Body of pancreas (tissue), 4 donors: ENCODE data around the gene C1orf53.

Source experiments
- POLR2A ChIP-seq, 3 donors: fragments of 450-650 bp; IDR thresholded peaks; one replicate each; pipeline ENCODE4 v1.6.1; 2016; ENCODE audit warnings: antibody characterized with exemption in 3 of 3, mild to moderate bottlenecking in 2 of 3
- TF ChIP-seq, protein P1 (sequence below), 7 experiments: fragments of 450-650 bp in 4 of 7; fragments of 200-600 bp in 3 of 7; sonication (generic) in 3 of 7; IDR thresholded peaks; one replicate each; pipeline ENCODE4 v1.5.1; 2016 to 2019; ENCODE audit warnings: antibody characterized with exemption in 7 of 7

DNA sequence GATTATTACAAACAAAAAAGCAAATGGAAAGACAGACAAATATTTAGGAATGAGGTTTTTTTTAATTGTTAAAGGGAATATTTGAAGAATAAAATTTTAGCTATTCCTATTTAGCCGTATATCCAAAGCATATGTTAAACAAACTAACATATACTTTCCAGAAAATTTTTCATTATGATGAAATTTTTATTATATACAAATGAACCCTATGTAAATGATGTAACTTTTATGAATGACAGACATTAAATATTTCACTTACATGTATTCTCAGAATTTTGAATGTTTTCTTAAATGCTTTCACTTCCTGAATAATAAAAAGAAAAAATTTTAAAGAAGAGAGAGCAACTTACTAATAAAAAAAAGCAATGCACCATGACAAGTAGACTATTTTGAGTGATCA is 30.6 kb downstream of the C1orf53 start:
- TF ChIP-seq, protein P1, sequence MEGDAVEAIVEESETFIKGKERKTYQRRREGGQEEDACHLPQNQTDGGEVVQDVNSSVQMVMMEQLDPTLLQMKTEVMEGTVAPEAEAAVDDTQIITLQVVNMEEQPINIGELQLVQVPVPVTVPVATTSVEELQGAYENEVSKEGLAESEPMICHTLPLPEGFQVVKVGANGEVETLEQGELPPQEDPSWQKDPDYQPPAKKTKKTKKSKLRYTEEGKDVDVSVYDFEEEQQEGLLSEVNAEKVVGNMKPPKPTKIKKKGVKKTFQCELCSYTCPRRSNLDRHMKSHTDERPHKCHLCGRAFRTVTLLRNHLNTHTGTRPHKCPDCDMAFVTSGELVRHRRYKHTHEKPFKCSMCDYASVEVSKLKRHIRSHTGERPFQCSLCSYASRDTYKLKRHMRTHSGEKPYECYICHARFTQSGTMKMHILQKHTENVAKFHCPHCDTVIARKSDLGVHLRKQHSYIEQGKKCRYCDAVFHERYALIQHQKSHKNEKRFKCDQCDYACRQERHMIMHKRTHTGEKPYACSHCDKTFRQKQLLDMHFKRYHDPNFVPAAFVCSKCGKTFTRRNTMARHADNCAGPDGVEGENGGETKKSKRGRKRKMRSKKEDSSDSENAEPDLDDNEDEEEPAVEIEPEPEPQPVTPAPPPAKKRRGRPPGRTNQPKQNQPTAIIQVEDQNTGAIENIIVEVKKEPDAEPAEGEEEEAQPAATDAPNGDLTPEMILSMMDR (IDR thresholded peaks at IDR 0.05): no peak
- TF ChIP-seq POLR2A (IDR thresholded peaks at IDR 0.05): no peak
